ENCODE results near the gene TFRC. TPM values are rescaled to one million over a fixed set of nuclear protein-coding genes. Genes with fewer than 3 reads are reported as not detected.
"Not testable (repeated sequence)": the region's sequence is repeated elsewhere in the genome, so short reads cannot be mapped to it uniquely, and the experiment has no call there.

TFRC gene
- total RNA-seq, 1 donor = 80.3 TPM

DNA sequence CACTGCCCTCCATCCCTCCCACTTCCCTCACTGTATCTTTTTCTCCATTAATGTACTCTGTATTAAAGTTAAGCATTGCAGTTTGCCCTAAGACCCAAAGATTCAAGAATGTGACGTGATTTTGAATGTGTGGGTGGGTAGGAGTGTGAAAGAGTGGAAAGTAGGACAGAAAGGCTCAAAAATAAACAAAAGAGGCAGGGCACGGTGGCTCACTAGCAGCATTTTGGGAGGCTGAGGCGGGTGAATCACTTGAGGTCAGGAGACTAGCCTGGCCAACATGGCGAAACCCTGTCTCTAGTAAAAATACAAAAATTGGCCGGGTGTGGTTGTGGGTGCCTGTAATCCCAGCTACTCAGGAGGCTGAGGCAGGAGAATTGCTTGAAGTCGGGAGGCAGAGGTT is 18.4 kb downstream of the TFRC start:
- TF ChIP-seq, protein P1, sequence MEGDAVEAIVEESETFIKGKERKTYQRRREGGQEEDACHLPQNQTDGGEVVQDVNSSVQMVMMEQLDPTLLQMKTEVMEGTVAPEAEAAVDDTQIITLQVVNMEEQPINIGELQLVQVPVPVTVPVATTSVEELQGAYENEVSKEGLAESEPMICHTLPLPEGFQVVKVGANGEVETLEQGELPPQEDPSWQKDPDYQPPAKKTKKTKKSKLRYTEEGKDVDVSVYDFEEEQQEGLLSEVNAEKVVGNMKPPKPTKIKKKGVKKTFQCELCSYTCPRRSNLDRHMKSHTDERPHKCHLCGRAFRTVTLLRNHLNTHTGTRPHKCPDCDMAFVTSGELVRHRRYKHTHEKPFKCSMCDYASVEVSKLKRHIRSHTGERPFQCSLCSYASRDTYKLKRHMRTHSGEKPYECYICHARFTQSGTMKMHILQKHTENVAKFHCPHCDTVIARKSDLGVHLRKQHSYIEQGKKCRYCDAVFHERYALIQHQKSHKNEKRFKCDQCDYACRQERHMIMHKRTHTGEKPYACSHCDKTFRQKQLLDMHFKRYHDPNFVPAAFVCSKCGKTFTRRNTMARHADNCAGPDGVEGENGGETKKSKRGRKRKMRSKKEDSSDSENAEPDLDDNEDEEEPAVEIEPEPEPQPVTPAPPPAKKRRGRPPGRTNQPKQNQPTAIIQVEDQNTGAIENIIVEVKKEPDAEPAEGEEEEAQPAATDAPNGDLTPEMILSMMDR (IDR thresholded peaks at IDR 0.05; ENCODE audit: insufficient read depth, low read length) = no peak
- H3K4me3 ChIP-seq (ENCODE audit: low read depth, low read length) = no peak overlapping the region
- no peak for DNase-seq (ENCODE audit: low read depth)

DNA sequence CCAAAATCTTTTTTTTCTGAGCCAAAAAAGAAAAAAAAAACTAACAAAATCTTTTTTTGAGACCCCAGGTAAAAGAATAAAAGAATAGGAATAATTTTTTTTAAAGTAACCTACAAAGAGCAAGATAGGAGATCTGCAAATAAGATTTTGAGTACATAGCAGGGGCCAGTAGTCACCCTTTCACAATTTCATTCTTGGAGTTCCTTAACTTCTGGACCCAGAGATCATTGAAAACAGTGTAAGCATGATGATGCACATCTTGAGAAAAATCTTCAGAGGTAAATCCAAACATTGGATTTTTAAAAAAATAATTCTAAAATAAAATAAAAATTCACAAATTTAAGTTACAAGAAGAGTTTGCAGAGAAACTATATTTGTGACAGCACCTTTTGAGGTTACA is 18.8 kb downstream of the TFRC start:
- TF ChIP-seq, protein P1 (IDR thresholded peaks at IDR 0.05; ENCODE audit: insufficient read depth, low read length) = no peak
- H3K4me3 ChIP-seq (ENCODE audit: low read depth, low read length) = no peak overlapping the region
- DNase-seq (ENCODE audit: low read depth) = no peak

DNA sequence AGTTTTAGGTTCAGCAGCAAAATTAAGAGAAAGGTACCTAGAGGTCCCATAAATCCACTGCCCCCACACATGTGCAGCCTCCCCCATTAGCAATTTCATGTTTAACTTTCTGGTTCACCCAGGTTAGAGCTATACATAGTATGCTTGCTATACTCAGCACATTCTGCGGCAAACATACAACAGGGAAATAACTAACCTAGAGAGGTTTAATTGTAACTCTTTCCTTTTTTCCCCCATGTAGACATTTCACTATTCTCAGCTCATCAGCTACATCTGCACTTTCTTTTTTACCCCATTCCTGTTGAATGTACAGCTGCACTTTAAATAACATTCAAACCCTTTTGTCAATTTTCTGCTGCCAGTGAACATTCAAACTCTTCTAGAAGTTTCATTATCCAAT is 21.1 kb downstream of the TFRC start:
- H3K4me3 ChIP-seq (ENCODE audit: low read depth, low read length) = no peak overlapping the region
- DNase-seq (ENCODE audit: low read depth) = no peak
- TF ChIP-seq, protein P1 (IDR thresholded peaks at IDR 0.05; ENCODE audit: insufficient read depth, low read length) = no peak

DNA sequence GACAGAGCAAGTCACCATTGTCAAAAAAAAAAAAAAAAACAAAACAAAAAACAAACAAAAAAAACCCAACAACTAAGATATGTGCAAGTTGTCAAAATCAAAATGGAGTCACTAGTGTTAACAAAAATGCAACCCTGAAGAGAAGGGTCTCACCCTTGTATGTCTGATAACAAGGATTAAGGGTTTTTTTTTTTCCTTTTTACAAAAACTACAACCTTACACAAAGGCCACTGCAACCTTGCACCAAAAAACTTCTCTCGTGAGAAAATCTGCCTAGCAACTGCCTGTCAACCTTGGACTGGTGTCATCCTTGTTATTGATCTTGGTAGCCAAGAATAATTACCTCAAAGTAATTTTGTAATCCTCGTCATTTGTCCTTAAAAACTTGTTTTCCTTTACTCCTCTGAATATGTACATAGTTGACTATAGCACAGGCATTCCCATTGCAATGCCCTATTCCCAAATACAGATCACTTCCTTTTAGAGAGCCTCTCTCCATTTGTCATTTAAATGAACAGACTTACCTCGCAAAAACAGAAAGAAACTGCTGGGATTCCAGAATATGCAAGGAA is 24.0 kb downstream of the TFRC start:
- no peak overlapping the region for H3K4me3 ChIP-seq (ENCODE audit: low read depth, low read length)
- DNase-seq (ENCODE audit: low read depth) = no peak
- TF ChIP-seq, protein P1 (IDR thresholded peaks at IDR 0.05; ENCODE audit: insufficient read depth, low read length) = no peak

DNA sequence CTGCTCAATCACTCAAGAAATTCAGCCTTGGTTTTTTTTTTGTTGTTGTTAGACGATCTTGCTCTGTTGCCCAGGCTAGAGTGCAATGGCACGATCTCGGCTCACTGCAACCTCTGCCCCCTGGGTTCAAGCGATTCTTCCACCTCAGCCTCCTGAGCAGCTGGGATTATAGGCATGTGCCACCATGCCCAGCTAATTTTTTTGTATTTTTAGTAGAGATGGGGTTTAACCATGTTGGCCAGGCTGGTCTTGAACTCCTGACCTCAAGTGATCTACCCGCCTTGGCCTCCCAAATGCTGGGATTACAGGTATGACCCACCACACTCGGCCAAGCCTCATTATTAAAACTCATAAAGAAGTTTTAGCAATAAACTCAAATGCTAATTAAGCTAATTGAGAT is 25.5 kb downstream of the TFRC start:
- not testable (repeated sequence) for DNase-seq (ENCODE audit: low read depth); H3K4me3 ChIP-seq (ENCODE audit: low read depth, low read length)

DNA sequence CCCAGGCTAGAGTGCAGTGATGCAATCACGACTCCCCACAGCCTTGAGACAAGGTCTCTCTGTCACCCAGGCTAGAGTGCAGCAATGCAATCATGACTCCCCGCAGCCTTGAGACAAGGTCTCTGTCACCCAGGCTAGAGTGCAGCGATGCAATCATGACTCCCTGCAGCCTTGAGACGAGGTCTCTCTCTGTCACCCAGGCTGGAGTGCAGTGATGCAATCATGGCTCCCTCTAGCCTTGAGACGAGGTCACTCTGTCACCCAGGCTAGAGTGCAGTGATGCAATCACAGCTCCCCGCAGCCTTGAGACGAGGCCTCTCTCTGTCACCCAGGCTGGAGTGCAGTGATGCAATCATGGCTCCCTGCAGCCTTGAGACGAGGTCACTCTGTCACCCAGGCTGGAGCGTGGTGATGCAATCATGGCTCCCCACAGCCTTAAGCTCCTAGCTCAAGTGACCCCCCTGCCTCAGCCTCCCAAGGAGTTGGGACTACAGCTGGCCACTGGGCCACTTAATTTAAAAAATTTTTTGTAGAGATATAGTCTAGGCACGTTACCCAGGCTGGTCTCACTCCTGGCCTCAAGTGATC is 26.1 kb downstream of the TFRC start:
- DNase-seq (ENCODE audit: low read depth) = no peak
- TF ChIP-seq, protein P1 (IDR thresholded peaks at IDR 0.05; ENCODE audit: insufficient read depth, low read length) = no peak
- H3K4me3 ChIP-seq (ENCODE audit: low read depth, low read length) = no peak overlapping the region

DNA sequence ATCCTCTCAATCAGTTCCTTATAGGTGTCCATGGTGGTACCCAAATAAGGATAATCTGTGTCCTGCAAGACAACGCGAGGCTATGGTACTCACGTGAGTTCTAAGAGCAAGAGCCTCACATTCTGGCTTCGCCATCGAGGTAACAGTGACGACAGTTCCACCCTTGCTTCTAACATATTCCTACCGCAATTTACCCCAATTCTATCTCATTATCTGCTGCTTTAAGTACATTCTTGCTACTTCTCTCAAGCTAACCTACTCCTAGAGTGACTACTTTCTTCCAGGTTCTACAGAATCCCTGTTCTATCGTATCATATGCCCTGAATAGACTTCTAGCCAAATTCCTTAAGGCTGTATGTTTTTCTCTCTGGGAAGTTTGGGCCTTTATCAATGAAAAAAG is 26.6 kb downstream of the TFRC start:
- no peak overlapping the region for H3K4me3 ChIP-seq (ENCODE audit: low read depth, low read length)
- no peak for DNase-seq (ENCODE audit: low read depth)
- TF ChIP-seq, protein P1 (IDR thresholded peaks at IDR 0.05; ENCODE audit: insufficient read depth, low read length) = no peak
